Brain pericyte (primary cell): Measurements from ENCODE around the gene MED13L.
"Not testable (repeated sequence)": the region's sequence is repeated elsewhere in the genome, so short reads cannot be mapped to it uniquely, and the experiment has no call there.

ENCODE experiments used
- DNase-seq: peaks from one replicate; pipeline ENCODE4 v3.0.0-alpha.2; 2012; ENCODE audit warnings: low read depth, low spot score

The MED13L gene

GRCh38 chr12:116131987-116132386 is 145.5 kb downstream of the MED13L start:
- not testable (repeated sequence) for DNase-seq

GRCh38 chr12:116131176-116131575 is 146.3 kb downstream of the MED13L start:
- no peak for DNase-seq

GRCh38 chr12:116130431-116130830 is 147.1 kb downstream of the MED13L start:
- DNase-seq: no peak

- DNase-seq: no peak
These were observed 148.7 kb downstream of the MED13L start for GRCh38 chr12:116128779-116129178.

- DNase-seq: no peak
These were observed 149.6 kb downstream of the MED13L start for GRCh38 chr12:116127859-116128258.

- no peak for DNase-seq
These were observed 150.9 kb downstream of the MED13L start for GRCh38 chr12:116126610-116127009.

GRCh38 chr12:116125956-116126566 is 151.4 kb downstream of the MED13L start:
- no peak for DNase-seq

- no peak for DNase-seq
These were observed 152.4 kb downstream of the MED13L start for GRCh38 chr12:116125084-116125483.

GRCh38 chr12:116123451-116124258 is 153.8 kb downstream of the MED13L start:
- DNase-seq: no peak

- DNase-seq: no peak
These were observed 154.9 kb downstream of the MED13L start for GRCh38 chr12:116122628-116123027.

GRCh38 chr12:116121453-116121871 is 156.0 kb downstream of the MED13L start:
- DNase-seq: no peak

GRCh38 chr12:116116650-116117424 is 160.7 kb downstream of the MED13L start:
- no peak for DNase-seq

GRCh38 chr12:116113398-116114130 is 163.9 kb downstream of the MED13L start:
- DNase-seq: no peak

- DNase-seq: no peak
These were observed 170.6 kb downstream of the MED13L start for GRCh38 chr12:116106870-116107269.

GRCh38 chr12:116104167-116104767 is 173.2 kb downstream of the MED13L start:
- DNase-seq: no peak

- no peak for DNase-seq
These were observed 175.5 kb downstream of the MED13L start for GRCh38 chr12:116101991-116102390.

- no peak for DNase-seq
These were observed 177.7 kb downstream of the MED13L start for GRCh38 chr12:116099652-116100432.

- no peak for DNase-seq
These were observed 180.6 kb downstream of the MED13L start for GRCh38 chr12:116096874-116097273.

- no peak for DNase-seq
These were observed 183.0 kb downstream of the MED13L start for GRCh38 chr12:116094475-116094874.

GRCh38 chr12:116093915-116094314 is 183.6 kb downstream of the MED13L start:
- no peak for DNase-seq
